HepG2 (cell line): ENCODE results near the gene AZI2. TPM values are rescaled to one million over a fixed set of nuclear protein-coding genes. Genes with fewer than 3 reads are reported as not detected.

Experiments
- ATAC-seq: fragments of 200-7000 bp; cut with Tn5 transposase; 3 replicates; pipeline ENCODE4 v1.9.1; 2020; ENCODE audit warnings: mild to moderate bottlenecking, moderate library complexity
- BruUV-seq: library from RNA; stranded (reverse); fragments of 400-500 nt; replicated peaks from 2 replicates; lab custom pipeline; 2021; lab: Mats Ljungman, UMichigan
- CTCF ChIA-PET: fragments of 300-600 bp; formaldehyde crosslinking; extraction: SDS; loops from one replicate; lab custom pipeline; 2021; ENCODE audit warnings: low total read pairs, inconsistent platforms, low intra/inter-chr PET ratio; lab: Yijun Ruan, JAX
- POLR2A ChIA-PET: fragments of 350-600 bp; sonication (Branson Sonifier 250); formaldehyde crosslinking; loops from one replicate; lab custom pipeline; 2020; ENCODE audit warnings: antibody characterized with exemption, inconsistent platforms; lab: Yijun Ruan, JAX
- DNase-seq: peaks from one replicate; pipeline ENCODE4 v3.0.0-alpha.2; 2015; ENCODE audit warnings: low spot score
- FAIRE-seq: peaks from 3 replicates; lab custom pipeline; 2011; peaks lifted over from hg19 to GRCh38; lab: Jason Lieb, UNC
- H2AFZ ChIP-seq: one replicate; pipeline ENCODE4 v1.6.1; 2011; ENCODE audit warnings: low read length, inconsistent platforms
- H3K27ac ChIP-seq: fragments of 300-600 bp; 3 replicates; pipeline ENCODE4 v1.8.0; 2011; ENCODE audit warnings: mixed run types, mild to moderate bottlenecking, mixed read lengths, low read length, inconsistent platforms; ENCODE audit not compliant: insufficient read depth; ENCODE audit errors: extremely low read length
- H3K27me3 ChIP-seq, 2 experiments: fragments of 200-600 bp in 1 of 2; 2 replicates in 1 of 2; 3 replicates in 1 of 2; pipeline versions ENCODE4 v1.6.0 to v1.8.0; 2011; ENCODE audit warnings: low read length in 2 of 2, mild to moderate bottlenecking in 2 of 2, moderate library complexity in 2 of 2, inconsistent platforms in 1 of 2; ENCODE audit not compliant: insufficient read depth in 2 of 2, control insufficient read depth in 1 of 2
- H3K36me3 ChIP-seq, 2 experiments: fragments of 200-600 bp in 1 of 2; replicated peaks in 1 of 2; 2 replicates in 1 of 2; 3 replicates in 1 of 2; pipeline versions ENCODE4 v1.5.1 to v1.8.0; 2011; ENCODE audit warnings: low read length in 2 of 2, inconsistent platforms in 1 of 2; ENCODE audit not compliant: insufficient read depth in 2 of 2, control insufficient read depth in 1 of 2
- H3K4me1 ChIP-seq: 2 replicates; pipeline ENCODE4 v1.5.1; 2012; ENCODE audit warnings: low read length, inconsistent platforms; ENCODE audit not compliant: insufficient read depth
- H3K4me2 ChIP-seq: 2 replicates; pipeline ENCODE4 v1.6.0; 2011; ENCODE audit warnings: low read depth, low read length, inconsistent platforms
- H3K4me3 ChIP-seq, 3 experiments: fragments of 200-600 bp in 1 of 3; sonication (generic), shearing (Covaris generic) in 1 of 3; replicated peaks in 1 of 3; 2 replicates each; pipeline ENCODE4 v1.5.1; 2011 to 2016; ENCODE audit warnings: low read length in 3 of 3, inconsistent platforms in 2 of 3, low read depth in 2 of 3, mild to moderate bottlenecking in 2 of 3, control low read depth in 1 of 3, mixed read lengths in 1 of 3; ENCODE audit not compliant: insufficient read depth in 1 of 3
- H3K79me2 ChIP-seq: one replicate; pipeline ENCODE4 v1.6.1; 2011; ENCODE audit warnings: low read length, inconsistent platforms; ENCODE audit not compliant: insufficient read depth
- H3K9ac ChIP-seq: 2 replicates; pipeline ENCODE4 v1.6.0; 2011; ENCODE audit warnings: mild to moderate bottlenecking, low read depth, low read length, inconsistent platforms; ENCODE audit not compliant: insufficient read depth
- H3K9me3 ChIP-seq: 2 replicates; pipeline ENCODE4 v1.5.1; 2012; ENCODE audit warnings: mild to moderate bottlenecking, low read length
- H4K20me1 ChIP-seq: 2 replicates; pipeline ENCODE4 v1.6.0; 2011; ENCODE audit warnings: inconsistent platforms, mild to moderate bottlenecking, low read length, moderate library complexity; ENCODE audit not compliant: insufficient read depth
- ATF7 ChIP-seq, 2 experiments: fragments of 450-650 bp in 1 of 2; sonication (generic) in 1 of 2; formaldehyde crosslinking in 1 of 2; IDR thresholded peaks; 2 replicates each; pipeline versions ENCODE4 v1.4.0 to v1.6.1; 2016 to 2020; ENCODE audit warnings: antibody characterized with exemption in 1 of 2, mild to moderate bottlenecking in 1 of 2, missing genetic modification reagents in 1 of 2
- CCAR2 ChIP-seq: fragments of 200-400 bp; formaldehyde crosslinking; optimal IDR thresholded peaks from 2 replicates; pipeline ENCODE3; 2018; ENCODE audit warnings: low read depth, mild to moderate bottlenecking, low read length, moderate library complexity
- CEBPB ChIP-seq: IDR thresholded peaks from 2 replicates; pipeline ENCODE4 v1.6.1; 2011; ENCODE audit warnings: low read depth, low read length, improper control_type of control experiment, borderline replicate concordance
- CSRNP2 ChIP-seq: sonication (generic); formaldehyde crosslinking; conservative IDR thresholded peaks from 2 replicates; pipeline ENCODE4 v1.8.0; 2022; ENCODE audit warnings: low read depth, missing genetic modification reagents
- HES4 ChIP-seq: sonication (generic); formaldehyde crosslinking; IDR thresholded peaks from 2 replicates; pipeline ENCODE4 v1.9.0; 2021; ENCODE audit warnings: mild to moderate bottlenecking, missing genetic modification reagents, borderline replicate concordance
- NKX3-1 ChIP-seq: sonication (generic); formaldehyde crosslinking; IDR thresholded peaks from 2 replicates; pipeline ENCODE4 v1.5.0; 2020; ENCODE audit warnings: missing genetic modification reagents
- RFX1 ChIP-seq: fragments of 450-650 bp; IDR thresholded peaks from 2 replicates; pipeline ENCODE4 v1.6.1; 2017
- RNF2 ChIP-seq: fragments of 450-650 bp; conservative IDR thresholded peaks from 2 replicates; pipeline ENCODE4 v1.6.1; 2016; ENCODE audit warnings: low read depth
- RNF219 ChIP-seq: sonication (generic); formaldehyde crosslinking; IDR thresholded peaks from 2 replicates; pipeline ENCODE4 v1.5.0; 2020; ENCODE audit warnings: mild to moderate bottlenecking, missing genetic modification reagents
- THAP7 ChIP-seq: sonication (generic); formaldehyde crosslinking; IDR thresholded peaks from 2 replicates; pipeline ENCODE4 v1.8.1; 2023; ENCODE audit warnings: mild to moderate bottlenecking, missing genetic modification reagents
- ZBTB7A ChIP-seq: sonication (generic); formaldehyde crosslinking; IDR thresholded peaks from 2 replicates; pipeline ENCODE4 v1.8.0; 2022; ENCODE audit warnings: mild to moderate bottlenecking, missing genetic modification reagents
- ZNF362 ChIP-seq: sonication (generic); formaldehyde crosslinking; IDR thresholded peaks from 2 replicates; pipeline ENCODE4 v1.4.0; 2020; ENCODE audit warnings: missing genetic modification reagents, mild to moderate bottlenecking, borderline replicate concordance
- ZSCAN12 ChIP-seq: sonication (generic); formaldehyde crosslinking; IDR thresholded peaks from 2 replicates; pipeline ENCODE4 v1.9.0; 2021; ENCODE audit warnings: mild to moderate bottlenecking, missing genetic modification reagents
- WGBS: methylation state at CpG from one replicate; pipeline ENCODE4 v1.1.6; 2017; ENCODE audit warnings: low lambda C conversion rate; 5-methylcytosine and 5-hydroxymethylcytosine counted together
- in situ Hi-C: cut with HindIII; loops from 2 replicates; pipeline ENCODE4 v1.10.0; 2017; ENCODE audit warnings: low pct_unique_long_range_greater_than_20kb; ENCODE audit not compliant: extremely low pct_ligation_motif_present
- intact Hi-C: fragments of 100-400 bp; cut with micrococcal nuclease; formaldehyde crosslinking; loops from one replicate; pipeline ENCODE4 v1.10.0; 2022; ENCODE audit not compliant: unreplicated experiment
- polyA plus RNA-seq, 8 experiments: library from polyadenylated mRNA; depleted of rRNA in 3 of 8; stranded (reverse) in 7 of 8; unstranded in 1 of 8; fragments of >200 nt; fragmentation: Illumina TruSeq in 4 of 8; extraction: Trizol in 4 of 8; gene quantifications; 2 replicates each; pipeline versions ENCODE4 v1.2.1 to v1.2.3, GENCODE V29; 2011 to 2016; ENCODE audit warnings: low read depth in 4 of 8, missing spikeins in 1 of 8, mixed read lengths in 1 of 8; ENCODE audit not compliant: insufficient read depth in 1 of 8
- total RNA-seq, 5 experiments: library from RNA; depleted of rRNA; stranded (reverse); fragments of >200 nt; fragmentation: Illumina TruSeq; extraction: Trizol; gene quantifications; 2 replicates each; pipeline ENCODE4 v1.2.3, GENCODE V29; 2016; ENCODE audit warnings: low read depth in 1 of 5

Gene AZI2
- total and polyA plus RNA-seq, 2 of the 13 experiments (the other 11 are each of a cell fraction or from before 2014, with no cell fraction given) = 43.7 to 49.8 TPM

GRCh38 chr3:28345690-28346089 is 2.9 kb downstream of the AZI2 start:
- DNase-seq (no peak), ATAC-seq (no peak), FAIRE-seq (peak; percentile 15)
- WGBS = 100% methylated on average over 1 of the region's 1 CpG
- no TSS peak for BruUV-seq
- Histone ChIP-seq H3K27me3 (no peaks in the 10 kb centered on the region), H2AFZ (no peak overlapping the region), H3K36me3 (peaks cover 0 to 1% of the 10 kb centered on the region in 2 experiments; a peak in 1 of 5 replicates), H3K9ac (no peak overlapping the region), H3K79me2 (peaks cover 63% of the 10 kb centered on the region), H3K4me2 (peak overlapping the region; percentile 76), H3K27ac (no peak overlapping the region), H3K4me3 (peak overlapping the region in 2 of 3 experiments; percentile 5 to 19; a peak in 3 of 6 replicates), H3K9me3 (no peaks in the 10 kb centered on the region), H4K20me1 (peaks cover 8% of the 10 kb centered on the region; the same call in 1 of the 2 replicates), H3K4me1 (peaks cover 54% of the 10 kb centered on the region)
- ChIA-PET CTCF (no interaction called here), POLR2A (no interaction called here)
- in situ Hi-C loops (no loop called here), intact Hi-C loops (loop anchor here (5.0 to 10.0 kb wide), 3 partner anchors 103 to 983 kb away; partner anchors contain the start of gene CMC1)
- no peak for TF ChIP-seq ZSCAN12 (CRISPR knock-in tag)
- 0 out of 2 replicates have a peak, but pooled peaks have one; percentile 33 for TF ChIP-seq CEBPB
- peak; percentile 58; the same call in 1 of the 2 replicates for TF ChIP-seq ATF7 (IDR thresholded peaks at IDR 0.05)
- no peak for TF ChIP-seq ATF7 (CRISPR knock-in tag; IDR thresholded peaks at IDR 0.05)

- Histone ChIP-seq H4K20me1 (peaks cover 8% of the 10 kb centered on the region; the same call in 1 of the 2 replicates), H3K9me3 (no peaks in the 10 kb centered on the region), H3K4me3 (no peak overlapping the region), H3K36me3 (peaks cover 1 to 14% of the 10 kb centered on the region in 2 experiments; a peak in 4 of 5 replicates), H3K27me3 (no peaks in the 10 kb centered on the region), H3K4me2 (no peak overlapping the region), H3K79me2 (peaks cover 57% of the 10 kb centered on the region), H3K27ac (no peak overlapping the region), H3K9ac (no peak overlapping the region), H3K4me1 (peaks cover 45% of the 10 kb centered on the region), H2AFZ (no peak overlapping the region)
- DNase-seq = no peak
- in situ Hi-C loops = no loop called here
- intact Hi-C loops = loop anchor here (10.0 kb wide), 1 partner anchor 228 kb away; no protein-coding TSS in a partner anchor
- ChIA-PET POLR2A (no interaction called here), CTCF (no interaction called here)
- BruUV-seq = no TSS peak
- no peak for FAIRE-seq
- ATAC-seq = peak; percentile 39; the same call in 2 of the 3 replicates
- no peak for TF ChIP-seq CSRNP2
- no peak for TF ChIP-seq HES4 (CRISPR knock-in tag)
- no peak for TF ChIP-seq RFX1
- no peak for TF ChIP-seq ZBTB7A
- TF ChIP-seq CCAR2 = no peak
- no peak for TF ChIP-seq RNF219 (CRISPR knock-in tag)
- TF ChIP-seq THAP7 (CRISPR knock-in tag) = no peak
- no peak for TF ChIP-seq NKX3-1 (CRISPR knock-in tag)
- TF ChIP-seq ZNF362 = no peak
- TF ChIP-seq RNF2 = no peak
Observed at GRCh38 chr3:28343144-28343543, 5.5 kb downstream of the AZI2 start.
